ENCODE results near the gene DLL1. TPM values are rescaled to one million over a fixed set of nuclear protein-coding genes. Genes with fewer than 3 reads are reported as not detected.

The DLL1 gene
- total and polyA plus RNA-seq, 10 donors: 12.6 to 119 (median 62.8) TPM

DNA sequence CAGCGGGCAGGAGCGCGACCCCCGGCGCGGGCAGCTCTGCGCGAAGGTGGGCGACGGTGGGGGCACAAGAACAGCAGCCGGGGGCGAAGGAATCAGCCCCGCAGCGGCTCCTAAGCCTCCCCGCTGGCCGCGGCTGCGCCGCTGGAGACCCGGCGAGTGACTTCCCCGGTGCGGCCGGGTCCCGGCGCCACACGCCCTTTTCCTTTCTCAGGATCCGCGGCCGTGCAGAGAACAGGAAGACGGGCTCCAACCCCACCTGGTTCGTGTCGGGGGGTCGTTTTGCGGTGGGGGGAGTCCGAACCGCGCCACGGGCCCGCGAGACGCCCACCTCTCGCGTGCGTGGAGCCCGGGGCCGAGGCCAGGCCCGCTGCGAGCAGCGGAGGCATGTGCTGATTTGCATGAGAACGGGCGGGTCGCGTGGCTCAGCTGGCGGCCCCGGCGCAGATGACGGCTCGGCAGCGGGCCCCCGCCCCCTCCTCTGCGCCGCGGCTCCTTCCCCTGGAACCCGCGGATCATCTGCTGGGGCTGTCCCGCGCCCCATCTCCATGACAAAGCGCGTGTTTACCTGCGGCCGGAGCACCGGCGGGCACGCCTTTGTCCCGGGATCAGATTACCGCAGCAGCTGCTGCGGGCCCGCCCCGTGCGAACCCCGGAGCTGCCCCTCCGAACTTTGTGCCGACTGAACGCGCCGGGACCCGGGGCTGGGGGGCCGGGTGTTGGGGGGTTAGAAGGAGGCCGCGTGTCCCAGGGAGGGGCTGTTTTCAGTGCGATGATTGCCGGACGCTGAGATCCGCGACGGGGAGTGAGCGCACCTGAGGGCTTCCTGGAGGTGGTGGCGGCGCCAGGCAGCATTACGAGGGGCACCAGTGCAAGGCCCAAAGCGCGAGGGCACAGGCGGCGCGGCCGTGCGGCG is 4.9 kb upstream of the DLL1 start:
- Histone ChIP-seq H3K36me3 (no peaks in the 10 kb centered on the region), H3K4me1 (peaks cover 32 to 67% (median 59%) of the 10 kb centered on the region in 6 donors), H3K27ac (no peak overlapping the region), H3K4me3 (peak overlapping the region; percentile 3 to 76 (median 47)), H3K27me3 (replicated peaks in 1 of 7) (peaks cover 8 to 100% (median 73%) of the 10 kb centered on the region in 7 donors), H3K9me3 (peaks cover 0 to 2% (median 0%) of the 10 kb centered on the region in 8 donors)
- intact Hi-C loops (cut with DNase I; ENCODE audit: low total_unique reads): no loop called here
- peak; percentile 85 for DNase-seq
- 0 to 1% (median 1%) methylated on average over 4 to 109 of the region's 109 CpGs for WGBS, 5 donors
- TF ChIP-seq, protein P1, sequence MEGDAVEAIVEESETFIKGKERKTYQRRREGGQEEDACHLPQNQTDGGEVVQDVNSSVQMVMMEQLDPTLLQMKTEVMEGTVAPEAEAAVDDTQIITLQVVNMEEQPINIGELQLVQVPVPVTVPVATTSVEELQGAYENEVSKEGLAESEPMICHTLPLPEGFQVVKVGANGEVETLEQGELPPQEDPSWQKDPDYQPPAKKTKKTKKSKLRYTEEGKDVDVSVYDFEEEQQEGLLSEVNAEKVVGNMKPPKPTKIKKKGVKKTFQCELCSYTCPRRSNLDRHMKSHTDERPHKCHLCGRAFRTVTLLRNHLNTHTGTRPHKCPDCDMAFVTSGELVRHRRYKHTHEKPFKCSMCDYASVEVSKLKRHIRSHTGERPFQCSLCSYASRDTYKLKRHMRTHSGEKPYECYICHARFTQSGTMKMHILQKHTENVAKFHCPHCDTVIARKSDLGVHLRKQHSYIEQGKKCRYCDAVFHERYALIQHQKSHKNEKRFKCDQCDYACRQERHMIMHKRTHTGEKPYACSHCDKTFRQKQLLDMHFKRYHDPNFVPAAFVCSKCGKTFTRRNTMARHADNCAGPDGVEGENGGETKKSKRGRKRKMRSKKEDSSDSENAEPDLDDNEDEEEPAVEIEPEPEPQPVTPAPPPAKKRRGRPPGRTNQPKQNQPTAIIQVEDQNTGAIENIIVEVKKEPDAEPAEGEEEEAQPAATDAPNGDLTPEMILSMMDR (IDR thresholded peaks at IDR 0.05 in 8 of 11, conservative IDR thresholded peaks at IDR 0.05 in 3 of 11): no peak
- peak in 2 of 3 donors; percentile 47 to 71 for TF ChIP-seq POLR2AphosphoS5 (IDR thresholded peaks at IDR 0.05)

DNA sequence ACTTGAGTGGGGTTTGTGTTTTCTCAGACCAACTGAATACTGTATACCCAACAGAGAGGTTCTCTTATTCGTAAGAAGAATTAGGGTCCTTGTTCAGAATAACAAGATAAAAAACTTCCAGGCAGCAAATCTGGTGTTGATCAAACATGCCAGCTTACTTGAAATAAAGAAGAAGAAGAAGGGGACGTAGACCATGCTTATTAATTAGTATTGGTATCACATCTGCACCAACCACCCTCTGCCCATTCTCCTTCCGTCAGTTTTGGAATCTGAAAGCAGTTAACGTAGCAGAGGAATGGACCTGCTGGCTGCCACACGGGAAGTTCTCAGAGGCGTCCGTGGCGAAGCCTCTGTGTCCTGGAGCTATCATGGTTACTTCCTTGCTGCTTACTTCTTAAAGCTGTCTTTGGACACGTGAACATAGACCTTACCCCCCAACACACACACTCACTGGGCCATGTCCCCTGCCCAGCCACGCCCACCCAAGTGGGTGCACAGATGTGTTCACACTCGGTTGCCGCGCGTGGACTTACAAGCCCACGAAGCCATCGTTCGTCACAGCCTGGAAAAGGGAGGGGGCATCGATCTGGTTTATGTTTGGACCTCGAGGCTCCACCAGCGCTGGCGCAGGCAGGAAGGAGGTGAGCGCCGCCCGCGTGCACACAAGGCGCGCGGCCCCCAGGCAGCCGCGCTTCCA is 4.1 kb upstream of the DLL1 start:
- TF ChIP-seq, protein P1 (IDR thresholded peaks at IDR 0.05 in 8 of 11, conservative IDR thresholded peaks at IDR 0.05 in 3 of 11): no peak
- no peak for TF ChIP-seq POLR2AphosphoS5 (IDR thresholded peaks at IDR 0.05)
- no peak for TF ChIP-seq POLR2A (IDR thresholded peaks at IDR 0.05)
- H3K9me3 ChIP-seq: no peaks in the 10 kb centered on the region
- intact Hi-C loops (cut with DNase I; ENCODE audit: low total_unique reads): no loop called here
- H3K4me1 ChIP-seq: peaks cover 32 to 75% (median 61%) of the 10 kb centered on the region in 6 donors
- no peak for DNase-seq
- no peak overlapping the region for H3K27ac ChIP-seq
- H3K36me3 ChIP-seq: no peaks in the 10 kb centered on the region
- H3K27me3 ChIP-seq (replicated peaks in 1 of 7): peaks cover 8 to 100% (median 75%) of the 10 kb centered on the region in 7 donors
- H3K4me3 ChIP-seq: peak overlapping the region; percentile 3 to 76 (median 47)
- WGBS, 5 donors: 12 to 17% (median 16%) methylated on average over 17 to 30 of the region's 30 CpGs

DNA sequence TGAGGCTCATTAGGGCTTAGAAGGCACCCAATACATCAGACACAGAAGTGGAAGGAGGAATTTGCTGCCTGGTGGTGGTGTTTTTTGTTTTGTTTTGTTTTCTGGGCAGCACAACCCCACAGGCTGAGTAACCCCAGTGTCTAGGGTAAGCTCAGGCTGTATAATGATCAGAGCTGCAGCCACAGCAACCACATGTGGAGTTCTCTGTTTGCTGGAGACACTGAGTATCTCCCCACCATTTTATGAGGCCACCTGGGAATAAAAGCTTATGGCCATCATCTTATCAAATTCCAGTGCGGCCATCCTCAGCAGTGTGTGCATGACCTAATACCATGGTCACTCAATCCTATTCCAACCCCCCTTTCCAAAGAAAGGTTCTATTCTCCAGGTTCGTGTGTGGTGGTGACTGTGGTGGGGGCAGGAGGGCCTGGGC is 3.4 kb upstream of the DLL1 start:
- H3K27ac ChIP-seq: no peak overlapping the region

More for the DNA sequence above, 3.4 kb upstream of the DLL1 start:
- DNase-seq: no peak
- H3K4me3 ChIP-seq: no peak overlapping the region
- H3K27me3 ChIP-seq (replicated peaks in 1 of 7): peaks cover 8 to 100% (median 81%) of the 10 kb centered on the region in 7 donors
- H3K36me3 ChIP-seq: no peaks in the 10 kb centered on the region
- H3K4me1 ChIP-seq: peaks cover 32 to 82% (median 67%) of the 10 kb centered on the region in 6 donors
- intact Hi-C loops (cut with DNase I; ENCODE audit: low total_unique reads): no loop called here
- no peak for TF ChIP-seq POLR2A (IDR thresholded peaks at IDR 0.05)
- TF ChIP-seq, protein P1 (IDR thresholded peaks at IDR 0.05 in 8 of 11, conservative IDR thresholded peaks at IDR 0.05 in 3 of 11): no peak
- TF ChIP-seq POLR2AphosphoS5 (IDR thresholded peaks at IDR 0.05): no peak
- WGBS, 5 donors: 27 to 48% (median 42%) methylated on average over 2 of the region's 2 CpGs
- no peaks in the 10 kb centered on the region for H3K9me3 ChIP-seq

All from spleen (tissue), 11 donors.